SKM-1 (cell line): Measurements from ENCODE around the gene SELENOK.
A peak's percentile ranks its signal among the peaks of the same experiment; 100 is the strongest.

Experiments used
- DNase-seq: peaks from one replicate; lab custom pipeline; 2025; ENCODE audit not compliant: unreplicated experiment; lab: John Stamatoyannopoulos, UW

The SELENOK gene

DNA sequence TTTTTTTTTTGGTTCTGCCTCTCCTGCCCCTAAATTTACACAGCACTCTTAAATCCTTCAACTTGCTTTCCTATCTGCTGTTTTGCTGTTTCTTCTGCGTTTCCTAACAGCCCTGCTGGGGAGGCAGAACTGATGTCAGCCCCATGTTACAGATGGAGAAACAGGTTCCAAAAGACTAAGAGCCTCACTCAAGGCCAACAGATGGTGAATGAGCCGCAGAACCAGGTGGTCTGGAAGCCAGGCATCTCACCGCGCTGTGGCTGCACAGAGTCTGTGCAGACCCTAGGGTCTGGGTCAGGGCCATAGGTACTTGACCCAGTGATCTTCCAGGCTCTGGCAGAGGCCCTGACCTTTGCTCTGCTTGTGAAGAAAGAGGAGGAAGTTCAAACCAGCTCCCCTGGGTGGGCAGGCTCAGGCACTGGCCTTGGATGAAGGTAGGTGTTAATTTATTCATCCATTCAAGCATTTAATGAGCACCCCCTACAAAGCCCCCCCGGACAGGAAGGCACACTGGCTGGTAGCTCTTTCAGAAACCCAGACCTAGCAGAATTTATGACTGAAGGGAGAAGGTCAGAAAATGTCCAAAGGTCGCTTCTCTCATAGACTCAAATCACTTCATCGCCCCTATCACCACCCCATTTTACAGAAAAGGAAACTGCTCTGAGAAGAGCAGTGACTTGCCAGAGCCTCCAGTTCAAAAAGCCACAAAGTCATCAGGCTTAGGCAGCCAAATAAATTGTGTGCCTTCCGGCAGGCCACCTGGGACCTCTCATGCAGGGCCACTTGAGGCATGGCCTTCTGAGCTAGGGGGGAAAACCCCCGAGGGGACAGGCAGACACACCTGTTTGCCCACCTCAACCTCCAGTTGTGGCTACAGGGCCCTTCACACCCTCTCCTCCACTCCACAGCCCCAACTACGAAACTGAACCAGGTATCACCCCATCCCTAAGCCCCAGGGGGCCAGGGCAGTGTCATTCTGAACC lies 48.2 kb downstream of the SELENOK start:
- DNase-seq, result no peak

DNA sequence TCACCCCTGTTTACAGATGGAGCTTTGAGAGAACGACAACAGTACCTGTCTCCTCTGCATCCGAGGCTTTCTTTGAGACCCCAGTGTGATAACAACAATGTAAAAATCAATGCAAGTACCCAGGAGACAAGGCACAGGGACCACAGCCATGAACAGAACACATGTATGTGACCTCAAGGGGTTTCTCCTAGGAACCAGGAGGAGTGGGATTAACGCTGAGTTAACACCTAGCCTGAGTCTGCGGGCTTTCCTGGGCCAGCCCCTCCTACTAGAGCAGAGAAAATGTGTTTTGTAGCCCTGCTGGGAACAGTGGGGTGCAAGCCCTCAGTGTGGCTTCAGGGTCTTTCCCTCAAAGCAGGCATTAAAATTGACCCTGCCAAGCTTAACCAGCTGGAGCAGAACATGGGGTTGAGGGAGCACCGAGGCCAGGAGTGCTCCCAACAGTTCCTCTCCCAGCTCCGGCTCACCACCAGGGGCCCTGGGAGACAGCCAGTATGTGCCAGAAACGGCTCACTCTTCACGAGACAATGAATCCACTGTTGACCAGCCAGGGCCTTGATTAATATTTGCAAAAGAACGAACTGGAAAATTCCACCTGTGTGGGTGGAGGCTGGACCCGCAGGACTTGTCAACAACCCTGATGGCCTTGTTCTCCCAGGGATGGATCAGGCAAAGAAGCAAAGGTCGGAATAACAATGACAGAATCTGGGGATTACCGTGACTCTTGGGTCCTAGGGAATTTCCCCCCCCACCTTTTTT lies 49.0 kb downstream of the SELENOK start:
- DNase-seq, result no peak

DNA sequence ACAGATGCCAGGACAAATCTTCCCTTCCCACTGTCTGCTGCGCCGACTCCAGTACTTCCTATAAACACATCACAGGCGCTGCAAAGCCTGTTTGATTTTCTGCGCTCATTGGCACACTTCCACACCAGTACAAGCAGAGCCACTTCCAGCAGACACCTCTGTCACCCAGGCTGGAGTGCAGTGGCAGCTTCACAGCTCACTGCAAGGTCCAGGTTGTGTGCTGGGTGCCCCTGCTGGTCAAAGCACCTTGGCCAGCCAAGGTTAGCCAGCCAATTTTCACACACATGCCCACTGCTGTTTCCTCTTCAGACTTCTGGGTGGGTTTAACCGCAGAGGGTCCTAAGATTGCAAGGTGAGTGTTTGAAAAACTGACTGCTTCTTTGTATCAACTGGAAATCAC lies 50.4 kb downstream of the SELENOK start:
- no peak for DNase-seq

DNA sequence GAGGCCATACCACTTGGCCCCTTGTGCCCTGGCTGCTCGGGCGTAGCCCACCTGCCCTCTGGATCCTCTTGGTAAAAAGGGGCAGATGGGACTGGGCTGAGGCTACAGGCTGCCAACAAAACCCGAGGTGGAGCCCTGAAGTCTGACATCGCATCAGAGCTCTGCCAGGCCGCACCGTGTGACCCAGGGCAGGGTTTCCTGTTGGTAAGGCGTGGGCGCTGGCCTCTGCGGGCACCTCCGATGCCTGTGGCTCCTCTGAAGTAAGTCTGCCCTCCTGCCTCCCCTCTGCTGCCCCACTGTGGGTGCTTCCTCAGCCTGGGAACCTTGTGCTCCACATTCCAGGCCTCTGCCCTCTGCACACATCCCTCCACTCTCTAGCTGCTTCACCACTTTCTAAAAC lies 54.3 kb downstream of the SELENOK start:
- no peak for DNase-seq

DNA sequence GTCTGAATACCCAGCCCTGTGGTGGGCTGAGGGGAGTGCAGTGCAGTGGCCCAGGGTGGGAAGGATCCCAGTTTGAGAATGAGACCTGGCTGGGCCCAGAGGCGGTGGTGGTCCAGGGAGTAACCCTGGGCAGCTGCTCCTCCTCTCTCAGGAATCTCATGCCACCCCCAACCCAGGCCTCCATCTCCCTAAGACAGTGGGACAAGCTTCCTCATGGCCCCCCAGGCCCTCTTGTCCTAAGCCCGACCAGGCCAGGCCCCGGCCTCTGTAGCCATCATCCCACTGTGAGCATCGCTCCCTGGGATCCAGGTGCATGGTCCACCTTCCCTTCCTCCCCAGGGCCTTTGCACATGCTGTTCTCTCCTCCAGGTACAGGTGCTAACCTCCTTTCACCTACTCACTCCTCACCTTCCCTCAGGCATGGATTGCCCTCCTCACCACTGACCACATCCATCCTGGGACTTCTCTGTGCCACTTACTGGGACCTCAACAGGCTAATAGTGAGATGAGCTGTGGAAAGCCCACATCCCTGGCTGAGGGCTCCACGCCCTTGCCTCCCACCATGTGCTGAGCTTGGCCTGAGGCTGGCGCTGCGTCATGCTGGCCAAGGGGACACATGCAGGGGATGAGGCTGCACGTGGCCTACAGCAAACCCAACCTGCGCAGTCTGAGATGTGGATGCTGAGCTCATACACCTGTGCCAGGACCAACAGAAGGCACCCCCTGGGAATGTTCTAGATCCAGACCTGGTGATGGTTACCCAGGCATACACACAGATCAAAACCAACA lies 55.4 kb downstream of the SELENOK start:
- no peak for DNase-seq

DNA sequence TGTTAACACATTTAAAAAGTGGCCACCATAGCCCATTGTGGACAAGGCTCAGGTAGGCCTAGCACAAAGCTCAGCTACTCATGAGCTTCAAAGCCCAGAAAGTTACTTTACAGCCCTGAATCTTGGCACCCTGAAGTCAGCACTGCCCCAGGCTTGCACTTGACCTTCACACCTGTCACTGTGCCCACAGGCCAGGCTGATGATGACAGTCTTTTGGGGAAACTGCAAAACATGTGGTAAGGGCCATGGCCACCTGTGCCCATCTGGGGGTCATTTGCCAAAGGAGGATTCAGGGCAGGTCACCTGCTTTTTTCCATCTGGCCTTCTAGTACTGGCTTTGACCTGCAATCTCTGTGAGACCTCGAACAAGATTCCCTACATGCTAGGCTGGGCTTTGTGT lies 56.4 kb downstream of the SELENOK start:
- DNase-seq, result no peak

DNA sequence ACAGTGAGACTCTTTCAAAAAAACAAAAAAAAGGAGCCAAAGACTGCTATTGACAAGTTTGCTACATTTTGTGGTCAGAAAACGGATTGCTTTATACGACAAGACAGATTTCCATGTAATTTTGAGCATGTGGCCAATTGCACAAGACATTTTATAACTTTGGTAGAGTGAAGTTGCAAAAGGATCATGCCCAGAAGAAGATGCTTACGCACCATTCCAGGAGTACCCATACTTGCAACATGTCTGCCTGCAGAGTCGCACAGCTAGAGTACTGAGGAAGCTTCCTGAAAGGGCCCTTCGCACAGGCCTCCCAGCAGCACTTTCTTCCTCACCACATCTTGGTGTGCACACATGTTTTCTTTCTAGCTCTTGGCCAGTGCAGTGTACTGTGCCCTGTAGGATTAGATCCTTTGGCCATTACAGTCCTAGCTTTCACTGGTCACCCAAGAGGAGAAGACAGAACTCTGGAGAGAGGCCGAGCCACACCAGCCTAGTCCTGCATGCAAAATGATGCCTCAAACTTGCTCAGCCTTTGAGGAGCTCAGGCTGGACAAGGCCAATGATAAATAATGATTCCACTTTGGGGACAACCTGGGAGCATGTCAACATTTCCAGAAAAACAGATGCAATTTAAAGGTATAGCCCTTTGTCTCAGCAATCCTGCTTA lies 57.1 kb downstream of the SELENOK start:
- peak; percentile 31 for DNase-seq
